Activated CD4-positive, alpha-beta memory T cell treated with anti-CD3 and anti-CD28 coated beads for 36 hours (primary cell): ENCODE measurements around the gene GATAD2B. TPM values are rescaled to one million over a fixed set of nuclear protein-coding genes. Genes with fewer than 3 reads are reported as not detected.
"Not testable (repeated sequence)": the region's sequence is repeated elsewhere in the genome, so short reads cannot be mapped to it uniquely, and the experiment has no call there.

Source experiments
- CTCF ChIA-PET: fragments of 350-600 bp; sonication (Branson Sonifier 250); formaldehyde crosslinking; loops from one replicate; lab custom pipeline; 2021; ENCODE audit warnings: antibody characterized with exemption, inconsistent platforms; lab: Charles Lee
- POLR2A ChIA-PET: fragments of 350-600 bp; sonication (Branson Sonifier 250); formaldehyde crosslinking; loops from one replicate; lab custom pipeline; 2021; ENCODE audit warnings: antibody characterized with exemption; lab: Charles Lee
- DNase-seq: peaks from one replicate; pipeline ENCODE4 v3.0.0-alpha.2; 2020
- H3K27ac Mint-ChIP-seq: one replicate; pipeline ENCODE4 v1.8.0; 2021; ENCODE audit warnings: mixed read lengths
- H3K27me3 Mint-ChIP-seq: one replicate; pipeline ENCODE4 v1.8.0; 2021; ENCODE audit warnings: mixed read lengths
- H3K36me3 Mint-ChIP-seq: one replicate; pipeline ENCODE4 v1.8.0; 2021; ENCODE audit warnings: mixed read lengths
- H3K4me1 Mint-ChIP-seq: one replicate; pipeline ENCODE4 v1.8.0; 2021; ENCODE audit warnings: low read depth, mixed read lengths
- H3K4me3 Mint-ChIP-seq: one replicate; pipeline ENCODE4 v1.8.0; 2021; ENCODE audit warnings: mild to moderate bottlenecking, mixed read lengths
- H3K9me3 Mint-ChIP-seq: one replicate; pipeline ENCODE4 v1.8.0; 2021; ENCODE audit warnings: mixed read lengths
- intact Hi-C: fragments of 100-400 bp; cut with micrococcal nuclease; formaldehyde crosslinking; loops from one replicate; pipeline ENCODE4 v1.15.1; 2023
- total RNA-seq, 2 experiments: library from RNA; stranded (reverse); gene quantifications; one replicate each; pipeline ENCODE4 v1.2.3, GENCODE V29; 2021

The GATAD2B gene
- total RNA-seq, 2 experiments from 2014 or later = 66.4 to 67.9 TPM

- H3K27me3 Mint-ChIP-seq = no peaks in the 10 kb centered on the region
- H3K9me3 Mint-ChIP-seq = no peaks in the 10 kb centered on the region
- peaks cover 58% of the 10 kb centered on the region for H3K4me1 Mint-ChIP-seq
- peaks cover 5% of the 10 kb centered on the region for H3K36me3 Mint-ChIP-seq
- intact Hi-C loops = no loop called here
- DNase-seq = no peak
- H3K27ac Mint-ChIP-seq = peak overlapping the region; percentile 28
- ChIA-PET POLR2A (no interaction called here), CTCF (interaction anchor here (0.6 to 1.4 kb wide), 3 partner anchors 70 to 1805 kb away, joined by 3 to 5 read pairs (median 3); partner anchors contain the start of gene RAB13)
- H3K4me3 Mint-ChIP-seq = no peak overlapping the region
Measured at GRCh38 chr1:153916297-153916696, 6.5 kb downstream of the GATAD2B start.

- Mint-ChIP-seq H3K4me1 (peaks cover 27% of the 10 kb centered on the region), H3K27ac (no peak overlapping the region), H3K36me3 (peaks cover 8% of the 10 kb centered on the region), H3K9me3 (no peaks in the 10 kb centered on the region), H3K27me3 (no peaks in the 10 kb centered on the region), H3K4me3 (no peak overlapping the region)
- intact Hi-C loops = no loop called here
- CTCF ChIA-PET = interaction anchor here (2.1 kb wide), 1 partner anchor 8 kb away, joined by 6 read pairs; no protein-coding TSS in a partner anchor
- DNase-seq = no peak
- POLR2A ChIA-PET = interaction anchor here (1.5 kb wide), 1 partner anchor 29 kb away, joined by 3 read pairs; no protein-coding TSS in a partner anchor
Measured at GRCh38 chr1:153912349-153912748, 10.4 kb downstream of the GATAD2B start.

- H3K36me3 Mint-ChIP-seq, H3K9me3 Mint-ChIP-seq, H3K27ac Mint-ChIP-seq, H3K27me3 Mint-ChIP-seq, intact Hi-C loops, DNase-seq, H3K4me3 Mint-ChIP-seq: not testable (repeated sequence)
- H3K4me1 Mint-ChIP-seq = peaks cover 38% of the 10 kb centered on the region
- POLR2A ChIA-PET = interaction anchor here (0.6 to 1.5 kb wide), 2 partner anchors 27 to 47 kb away, joined by 3 read pairs; no protein-coding TSS in a partner anchor
- CTCF ChIA-PET = interaction anchor here (1.3 to 2.1 kb wide), 2 partner anchors 10 to 15 kb away, joined by 3 to 6 read pairs; no protein-coding TSS in a partner anchor
Measured at GRCh38 chr1:153910560-153910959, 12.2 kb downstream of the GATAD2B start.

- Mint-ChIP-seq H3K4me3 (no peak overlapping the region), H3K4me1 (peaks cover 43% of the 10 kb centered on the region), H3K27ac (no peak overlapping the region), H3K9me3 (no peaks in the 10 kb centered on the region), H3K36me3 (peaks cover 7% of the 10 kb centered on the region), H3K27me3 (no peaks in the 10 kb centered on the region)
- intact Hi-C loops = no loop called here
- CTCF ChIA-PET = no interaction called here
- POLR2A ChIA-PET = no interaction called here
- DNase-seq = no peak
Measured at GRCh38 chr1:153908071-153908470, 14.7 kb downstream of the GATAD2B start.

GRCh38 chr1:153907134-153907533, 15.6 kb downstream of the GATAD2B start:
- no peak overlapping the region for H3K4me3 Mint-ChIP-seq
- peaks cover 38% of the 10 kb centered on the region for H3K4me1 Mint-ChIP-seq
- no peaks in the 10 kb centered on the region for H3K27me3 Mint-ChIP-seq
- no peak for DNase-seq
- intact Hi-C loops = no loop called here
- H3K36me3 Mint-ChIP-seq = peaks cover 6% of the 10 kb centered on the region
- no peak overlapping the region for H3K27ac Mint-ChIP-seq
- POLR2A ChIA-PET = no interaction called here
- no peaks in the 10 kb centered on the region for H3K9me3 Mint-ChIP-seq
- CTCF ChIA-PET = no interaction called here

DNA sequence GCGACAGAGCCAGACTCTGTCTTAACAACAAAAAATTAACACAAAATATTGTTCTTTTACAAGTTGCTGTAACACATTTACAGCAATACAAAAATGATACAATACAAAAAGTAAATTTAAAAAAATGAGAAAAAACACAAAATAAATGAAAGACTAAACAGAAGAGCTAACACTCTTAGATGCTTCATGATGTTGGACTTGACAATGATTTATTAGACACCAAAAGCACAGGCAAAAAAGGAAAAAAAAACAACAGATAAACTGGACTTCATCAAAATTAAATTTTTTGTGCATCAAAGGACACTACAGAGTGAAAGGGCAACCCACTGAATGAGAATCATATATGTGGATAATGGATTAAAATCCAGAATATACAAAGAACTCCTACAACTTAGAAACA, 16.4 kb downstream of the GATAD2B start:
- POLR2A ChIA-PET = interaction anchor here (0.6 kb wide), 2 partner anchors 17 to 140 kb away, joined by 3 to 5 read pairs; no protein-coding TSS in a partner anchor
- intact Hi-C loops = no loop called here
- H3K27me3 Mint-ChIP-seq = no peaks in the 10 kb centered on the region

GRCh38 chr1:153905908-153906307, 16.9 kb downstream of the GATAD2B start:
- H3K9me3 Mint-ChIP-seq, H3K36me3 Mint-ChIP-seq, CTCF ChIA-PET, H3K4me3 Mint-ChIP-seq, H3K27me3 Mint-ChIP-seq, H3K27ac Mint-ChIP-seq, intact Hi-C loops: not testable (repeated sequence)
- POLR2A ChIA-PET = interaction anchor here (0.6 kb wide), 1 partner anchor 140 kb away, joined by 3 read pairs; no protein-coding TSS in a partner anchor
- peak; percentile 39 for DNase-seq
- peaks cover 29% of the 10 kb centered on the region for H3K4me1 Mint-ChIP-seq

More for the DNA sequence above, 16.4 kb downstream of the GATAD2B start:
- Mint-ChIP-seq H3K9me3 (no peaks in the 10 kb centered on the region), H3K27ac (peak overlapping the region; percentile 42), H3K4me3 (no peak overlapping the region), H3K36me3 (peaks cover 5% of the 10 kb centered on the region), H3K4me1 (peaks cover 32% of the 10 kb centered on the region)
- CTCF ChIA-PET = interaction anchor here (0.6 kb wide), 1 partner anchor 29 kb away, joined by 6 read pairs; no protein-coding TSS in a partner anchor
- no peak for DNase-seq

DNA sequence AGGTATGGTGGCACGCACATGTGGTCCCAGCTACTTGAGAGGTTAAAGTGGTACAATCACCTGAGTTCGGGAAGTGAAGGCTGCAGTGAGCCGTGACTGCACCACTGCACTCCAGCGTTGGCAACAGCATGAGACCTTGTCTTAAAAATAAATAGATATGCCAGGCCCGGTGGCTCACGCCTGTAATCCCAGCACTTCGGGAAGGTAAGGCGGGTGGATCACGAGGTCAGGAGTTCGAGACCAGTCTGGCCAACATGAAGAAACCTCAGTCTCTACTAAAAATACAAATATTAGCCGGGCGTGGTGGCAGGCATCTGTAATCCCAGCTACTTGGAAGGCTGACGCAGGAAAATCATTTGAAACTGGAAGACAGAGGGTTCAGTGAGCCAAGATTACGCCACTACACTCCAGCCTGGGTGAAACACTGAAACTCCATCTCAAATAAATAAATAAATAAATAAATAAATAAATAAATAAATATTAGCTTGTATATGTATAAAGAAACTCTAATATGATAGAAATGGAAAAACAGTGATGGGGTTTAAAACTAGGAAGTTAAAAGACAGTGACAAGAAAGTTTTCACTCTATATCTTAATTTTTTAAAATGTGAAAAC, 18.8 kb downstream of the GATAD2B start:
- ChIA-PET CTCF (interaction anchor here (0.8 kb wide), 1 partner anchor 85 kb away, joined by 3 read pairs; no protein-coding TSS in a partner anchor), POLR2A (no interaction called here)
- Mint-ChIP-seq H3K27ac (no peak overlapping the region), H3K4me1 (peaks cover 32% of the 10 kb centered on the region), H3K36me3 (peaks cover 6% of the 10 kb centered on the region), H3K9me3 (no peaks in the 10 kb centered on the region), H3K4me3 (no peak overlapping the region), H3K27me3 (no peaks in the 10 kb centered on the region)
- no peak for DNase-seq
- intact Hi-C loops = no loop called here

- Mint-ChIP-seq H3K4me3 (no peak overlapping the region), H3K27me3 (no peaks in the 10 kb centered on the region), H3K4me1 (peaks cover 16% of the 10 kb centered on the region), H3K36me3 (peaks cover 3% of the 10 kb centered on the region), H3K9me3 (no peaks in the 10 kb centered on the region), H3K27ac (no peak overlapping the region)
- DNase-seq = no peak
- ChIA-PET POLR2A (no interaction called here), CTCF (no interaction called here)
- intact Hi-C loops = no loop called here
Measured at GRCh38 chr1:153899509-153899908, 23.3 kb downstream of the GATAD2B start.

GRCh38 chr1:153895866-153896265, 26.9 kb downstream of the GATAD2B start:
- H3K27me3 Mint-ChIP-seq, H3K36me3 Mint-ChIP-seq, DNase-seq, H3K9me3 Mint-ChIP-seq, H3K4me3 Mint-ChIP-seq, CTCF ChIA-PET, H3K27ac Mint-ChIP-seq, POLR2A ChIA-PET, intact Hi-C loops: not testable (repeated sequence)
- H3K4me1 Mint-ChIP-seq = peaks cover 16% of the 10 kb centered on the region

GRCh38 chr1:153891042-153891441, 31.7 kb downstream of the GATAD2B start:
- intact Hi-C loops, H3K4me3 Mint-ChIP-seq, POLR2A ChIA-PET, H3K27me3 Mint-ChIP-seq, DNase-seq, CTCF ChIA-PET, H3K9me3 Mint-ChIP-seq: not testable (repeated sequence)
- Mint-ChIP-seq H3K36me3 (peaks cover 15% of the 10 kb centered on the region), H3K27ac (peak overlapping the region; percentile 19), H3K4me1 (peaks cover 35% of the 10 kb centered on the region)

DNA sequence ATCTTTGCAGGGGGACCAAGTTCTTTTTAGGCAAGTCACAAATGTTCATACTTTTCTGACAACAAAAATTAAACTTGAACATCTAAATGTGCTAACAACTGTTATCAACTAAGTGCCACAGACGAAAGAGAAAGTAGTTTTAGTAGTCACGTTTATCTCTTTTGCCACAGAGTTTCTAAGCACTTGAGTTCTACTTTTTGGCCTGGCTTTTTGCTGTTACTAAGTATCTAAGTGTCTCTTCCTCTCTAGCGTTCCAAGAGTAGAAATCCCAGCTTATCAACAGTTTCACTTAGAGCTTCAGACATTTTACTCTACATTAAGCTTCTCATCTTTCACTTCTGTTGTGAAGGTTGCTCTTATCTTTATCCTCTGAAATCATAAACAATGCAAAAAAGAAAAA, 34.2 kb downstream of the GATAD2B start:
- intact Hi-C loops = no loop called here
- Mint-ChIP-seq H3K36me3 (peaks cover 18% of the 10 kb centered on the region), H3K27ac (peak overlapping the region; percentile 31), H3K4me1 (peaks cover 39% of the 10 kb centered on the region), H3K27me3 (no peaks in the 10 kb centered on the region), H3K9me3 (no peaks in the 10 kb centered on the region), H3K4me3 (no peak overlapping the region)
- CTCF ChIA-PET = no interaction called here
- POLR2A ChIA-PET = interaction anchor here (0.6 kb wide), 1 partner anchor 18 kb away, joined by 5 read pairs; no protein-coding TSS in a partner anchor
- DNase-seq = no peak
